Right forelimb (tissue), 1 donor: ENCODE data around the gene TEPSIN.

Experiments
- DNase-seq: peaks from one replicate; pipeline ENCODE4 v3.0.0-alpha.2; 2018

The TEPSIN gene

GRCh38 chr17:81267390-81268067 lies 28.7 kb upstream of the TEPSIN start:
- no peak for DNase-seq

- DNase-seq, result no peak
These were observed 26.7 kb upstream of the TEPSIN start for GRCh38 chr17:81265576-81265975.

- no peak for DNase-seq
These were observed 25.8 kb upstream of the TEPSIN start for GRCh38 chr17:81264640-81265039.

GRCh38 chr17:81263371-81264181 lies 24.7 kb upstream of the TEPSIN start:
- no peak for DNase-seq

GRCh38 chr17:81261582-81262336 lies 22.9 kb upstream of the TEPSIN start:
- no peak for DNase-seq

GRCh38 chr17:81261096-81261495 lies 22.2 kb upstream of the TEPSIN start:
- no peak for DNase-seq

- no peak for DNase-seq
These were observed 21.8 kb upstream of the TEPSIN start for GRCh38 chr17:81260641-81261040.

- no peak for DNase-seq
These were observed 21.3 kb upstream of the TEPSIN start for GRCh38 chr17:81260171-81260570.

- no peak for DNase-seq
These were observed 20.3 kb upstream of the TEPSIN start for GRCh38 chr17:81259058-81259605.

- DNase-seq, result no peak
These were observed 19.4 kb upstream of the TEPSIN start for GRCh38 chr17:81258292-81258691.

GRCh38 chr17:81257533-81257932 lies 18.7 kb upstream of the TEPSIN start:
- no peak for DNase-seq

- no peak for DNase-seq
These were observed 17.8 kb upstream of the TEPSIN start for GRCh38 chr17:81256616-81257015.

- DNase-seq, result peak; percentile 77
These were observed 16.3 kb upstream of the TEPSIN start for GRCh38 chr17:81254955-81255717.

- DNase-seq, result peak; percentile 77
These were observed 14.7 kb upstream of the TEPSIN start for GRCh38 chr17:81253358-81254131.

- DNase-seq, result no peak
These were observed 14.1 kb upstream of the TEPSIN start for GRCh38 chr17:81252987-81253329.

GRCh38 chr17:81252326-81252986 lies 13.6 kb upstream of the TEPSIN start:
- DNase-seq, result no peak

- no peak for DNase-seq
These were observed 12.9 kb upstream of the TEPSIN start for GRCh38 chr17:81251709-81252301.

- no peak for DNase-seq
These were observed 12.3 kb upstream of the TEPSIN start for GRCh38 chr17:81251094-81251708.

GRCh38 chr17:81250286-81251093 lies 11.6 kb upstream of the TEPSIN start:
- DNase-seq, result no peak
